Heart left ventricle (tissue), 13 donors: ENCODE measurements around the gene NACC2.

Experiments used
- CTCF ChIP-seq, 12 donors: fragments of 200-600 bp; sonication (generic) in 4 of 12; IDR thresholded peaks; one replicate each; pipeline versions ENCODE4 v1.5.0 to v1.8.0; 2018 to 2022; ENCODE audit warnings: antibody characterized with exemption in 12 of 12, mild to moderate bottlenecking in 5 of 12
- POLR2A ChIP-seq, 2 donors: fragments of 450-650 bp; IDR thresholded peaks; one replicate each; pipeline ENCODE4 v1.6.1; 2017; ENCODE audit warnings: antibody characterized with exemption in 2 of 2, mild to moderate bottlenecking in 2 of 2, moderate library complexity in 2 of 2
- donor health status: ischemic (EF 13 %, LVEDD 7.1; RV severe dilation, severe dysfunction).
- donor health status: DM: no; HTN: yes; CAD: no.
- donor health status: DM: no; HTN: no; CAD: no.
- donor health status: ischemic (EF 25% LVEDD 6.9; RV normal size, moderate dysfunction).
- donor health status: ischemic (EF 25% LVEDD 5.7; RV mildly dilated, moderate dysfunction).
- donor health status: ischemic (EF 35%, LVEDD 5.7; RV mildly dilated, moderate dysfunction).
- donor health status: nonischemic (EF 11% LVEDD 7.7; RV severe dilation, severe dysfunction).
- donor health status: DM: yes; HTN: yes; CAD: no.
- donor health status: PGD.
- donor health status: ischemic (EF 29% LVEDD 5.4; RV normal size, mild dysfunction).
- donor health status: nonischemic (EF 23%, LVEDD 6.1; RV moderate dilation, normal function).

DNA sequence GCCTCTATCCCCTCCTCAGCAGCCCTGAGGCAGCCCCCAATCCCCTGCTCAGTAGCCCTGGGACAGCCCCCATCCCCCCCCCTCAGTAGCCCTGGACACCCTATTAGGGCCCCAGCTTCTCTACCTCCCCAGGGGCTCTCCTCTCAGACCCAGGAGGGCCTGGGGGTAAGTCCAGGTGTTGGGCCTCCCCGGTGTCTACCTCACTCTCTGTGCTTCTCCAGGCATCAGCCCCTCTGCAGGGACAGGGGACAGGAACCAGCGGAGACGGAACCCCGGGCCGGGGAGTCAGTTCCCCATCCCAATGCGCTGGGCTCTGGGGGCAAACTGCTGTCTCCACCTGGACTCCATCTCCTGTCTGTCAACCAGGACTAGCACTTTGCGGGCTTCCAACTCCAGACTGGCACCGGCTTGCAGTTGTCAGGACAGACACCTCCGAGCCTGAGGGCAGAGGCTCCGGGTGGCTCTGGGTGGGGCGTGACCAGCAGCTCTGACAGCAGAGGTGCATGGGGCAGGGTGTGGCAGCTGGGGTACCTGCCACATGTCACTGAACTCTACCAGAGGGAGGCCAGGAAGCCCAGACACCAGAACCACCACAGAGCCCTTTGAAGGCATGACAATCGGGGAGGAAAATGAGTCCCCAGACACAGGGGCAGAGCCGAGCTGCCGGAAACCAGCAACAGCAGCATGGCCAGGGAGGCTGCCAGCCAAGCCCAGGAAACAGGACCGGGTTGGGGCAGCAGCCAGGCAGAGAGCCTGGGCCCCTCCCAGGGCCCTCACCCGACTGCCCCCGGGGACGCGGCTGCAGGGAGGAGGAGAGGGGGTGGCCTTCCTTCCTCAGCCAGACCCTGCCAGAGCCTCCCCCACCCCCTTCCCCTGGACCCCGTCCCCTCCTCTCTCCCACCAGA lies 116.2 kb downstream of the NACC2 start:
- TF ChIP-seq CTCF (IDR thresholded peaks at IDR 0.05) (no peak), POLR2A (IDR thresholded peaks at IDR 0.05) (no peak)
